ENCODE measurements around the gene SEC63. TPM values are rescaled to one million over a fixed set of nuclear protein-coding genes. Genes with fewer than 3 reads are reported as not detected.

Gene SEC63
- total RNA-seq, 1 experiment from 2014 or later, result 51.3 TPM

DNA sequence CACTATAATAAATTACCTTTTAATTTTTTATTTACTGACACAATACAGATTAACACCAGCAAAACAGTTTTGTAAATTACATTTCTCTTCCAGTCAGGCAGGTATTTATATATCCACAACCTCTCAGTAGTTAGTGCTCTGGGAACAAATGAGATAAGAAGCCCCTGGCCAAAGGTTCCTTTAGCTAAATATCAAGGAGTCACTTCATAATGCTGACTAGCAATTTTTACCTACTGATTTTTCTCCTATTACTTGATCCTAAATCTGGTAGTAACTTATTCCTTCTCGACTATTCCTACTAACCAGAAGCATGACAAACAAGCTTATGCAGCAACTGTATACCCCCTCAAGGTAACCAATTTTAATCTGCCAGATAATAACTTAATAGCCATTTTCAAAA is 46.3 kb downstream of the SEC63 start:
- Histone ChIP-seq H3K4me2 (ENCODE audit: low read length) (no peak overlapping the region), H3K79me2 (ENCODE audit: insufficient read depth, low read length) (no peaks in the 10 kb centered on the region; the same call in 1 of the 2 replicates), H3K9me3 (ENCODE audit: control insufficient read depth in 1 of 2, insufficient read depth in 1 of 2, low read depth in 1 of 2, low read length in 2 of 2) (no peaks in the 10 kb centered on the region; a peak in 1 of 4 replicates), H3K4me1 (ENCODE audit: control insufficient read depth in 1 of 2, insufficient read depth in 2 of 2, low read length in 2 of 2) (no peaks in the 10 kb centered on the region), H3K36me3 (ENCODE audit: control insufficient read depth in 1 of 2, insufficient read depth in 2 of 2, low read length in 2 of 2) (peaks cover 14 to 37% of the 10 kb centered on the region in 2 experiments), H2AFZ (ENCODE audit: low read depth, low read length, poor library complexity, severe bottlenecking) (no peak overlapping the region), H3K27ac (ENCODE audit: low read depth, low read length) (no peak overlapping the region), H3K9ac (ENCODE audit: low read length) (no peak overlapping the region), H3K27me3 (ENCODE audit: insufficient read depth, low read length) (no peaks in the 10 kb centered on the region), H4K20me1 (ENCODE audit: insufficient read depth) (no peaks in the 10 kb centered on the region), H3K9me2 (ENCODE audit: insufficient read depth) (no peaks in the 10 kb centered on the region), H3K4me3 (replicated peaks in 1 of 2; ENCODE audit: low read depth in 1 of 2, low read length in 2 of 2) (no peak overlapping the region)
- no peak for DNase-seq (ENCODE audit: low read depth, low spot score)
- BruUV-seq (replicated peaks), result no TSS peak
- TF ChIP-seq FOSL1 (IDR thresholded peaks at IDR 0.05; ENCODE audit: low read depth) (no peak), EGR1 (IDR thresholded peaks at IDR 0.05; ENCODE audit: low read depth) (no peak), POLR2AphosphoS5 (IDR thresholded peaks at IDR 0.05; ENCODE audit: low read depth, low read length) (no peak), RAD21 (IDR thresholded peaks at IDR 0.05; ENCODE audit: low read depth) (no peak), POLR2A (IDR thresholded peaks at IDR 0.05; ENCODE audit: borderline replicate concordance, extremely low read depth, insufficient read depth, insufficient read length) (no peak), ELF1 (IDR thresholded peaks at IDR 0.05; ENCODE audit: borderline replicate concordance, low read depth) (no peak)
- TF ChIP-seq, protein P1, sequence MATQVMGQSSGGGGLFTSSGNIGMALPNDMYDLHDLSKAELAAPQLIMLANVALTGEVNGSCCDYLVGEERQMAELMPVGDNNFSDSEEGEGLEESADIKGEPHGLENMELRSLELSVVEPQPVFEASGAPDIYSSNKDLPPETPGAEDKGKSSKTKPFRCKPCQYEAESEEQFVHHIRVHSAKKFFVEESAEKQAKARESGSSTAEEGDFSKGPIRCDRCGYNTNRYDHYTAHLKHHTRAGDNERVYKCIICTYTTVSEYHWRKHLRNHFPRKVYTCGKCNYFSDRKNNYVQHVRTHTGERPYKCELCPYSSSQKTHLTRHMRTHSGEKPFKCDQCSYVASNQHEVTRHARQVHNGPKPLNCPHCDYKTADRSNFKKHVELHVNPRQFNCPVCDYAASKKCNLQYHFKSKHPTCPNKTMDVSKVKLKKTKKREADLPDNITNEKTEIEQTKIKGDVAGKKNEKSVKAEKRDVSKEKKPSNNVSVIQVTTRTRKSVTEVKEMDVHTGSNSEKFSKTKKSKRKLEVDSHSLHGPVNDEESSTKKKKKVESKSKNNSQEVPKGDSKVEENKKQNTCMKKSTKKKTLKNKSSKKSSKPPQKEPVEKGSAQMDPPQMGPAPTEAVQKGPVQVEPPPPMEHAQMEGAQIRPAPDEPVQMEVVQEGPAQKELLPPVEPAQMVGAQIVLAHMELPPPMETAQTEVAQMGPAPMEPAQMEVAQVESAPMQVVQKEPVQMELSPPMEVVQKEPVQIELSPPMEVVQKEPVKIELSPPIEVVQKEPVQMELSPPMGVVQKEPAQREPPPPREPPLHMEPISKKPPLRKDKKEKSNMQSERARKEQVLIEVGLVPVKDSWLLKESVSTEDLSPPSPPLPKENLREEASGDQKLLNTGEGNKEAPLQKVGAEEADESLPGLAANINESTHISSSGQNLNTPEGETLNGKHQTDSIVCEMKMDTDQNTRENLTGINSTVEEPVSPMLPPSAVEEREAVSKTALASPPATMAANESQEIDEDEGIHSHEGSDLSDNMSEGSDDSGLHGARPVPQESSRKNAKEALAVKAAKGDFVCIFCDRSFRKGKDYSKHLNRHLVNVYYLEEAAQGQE (IDR thresholded peaks at IDR 0.05; ENCODE audit: low read depth), result no peak
- POLR2A ChIA-PET, result no interaction called here
- no peak for ATAC-seq
- CTCF ChIA-PET, result no interaction called here
- RAD21 ChIA-PET (ENCODE audit: low non-redundant PET in 1 of 2, low total read pairs in 2 of 2, uncharacterized antibody in 2 of 2, unreplicated experiment in 2 of 2), result no interaction called here
- intact Hi-C loops (cut with micrococcal nuclease), result no loop called here

All from HCT116 (cell line).